ENCODE results near the gene PPARD.

DNA sequence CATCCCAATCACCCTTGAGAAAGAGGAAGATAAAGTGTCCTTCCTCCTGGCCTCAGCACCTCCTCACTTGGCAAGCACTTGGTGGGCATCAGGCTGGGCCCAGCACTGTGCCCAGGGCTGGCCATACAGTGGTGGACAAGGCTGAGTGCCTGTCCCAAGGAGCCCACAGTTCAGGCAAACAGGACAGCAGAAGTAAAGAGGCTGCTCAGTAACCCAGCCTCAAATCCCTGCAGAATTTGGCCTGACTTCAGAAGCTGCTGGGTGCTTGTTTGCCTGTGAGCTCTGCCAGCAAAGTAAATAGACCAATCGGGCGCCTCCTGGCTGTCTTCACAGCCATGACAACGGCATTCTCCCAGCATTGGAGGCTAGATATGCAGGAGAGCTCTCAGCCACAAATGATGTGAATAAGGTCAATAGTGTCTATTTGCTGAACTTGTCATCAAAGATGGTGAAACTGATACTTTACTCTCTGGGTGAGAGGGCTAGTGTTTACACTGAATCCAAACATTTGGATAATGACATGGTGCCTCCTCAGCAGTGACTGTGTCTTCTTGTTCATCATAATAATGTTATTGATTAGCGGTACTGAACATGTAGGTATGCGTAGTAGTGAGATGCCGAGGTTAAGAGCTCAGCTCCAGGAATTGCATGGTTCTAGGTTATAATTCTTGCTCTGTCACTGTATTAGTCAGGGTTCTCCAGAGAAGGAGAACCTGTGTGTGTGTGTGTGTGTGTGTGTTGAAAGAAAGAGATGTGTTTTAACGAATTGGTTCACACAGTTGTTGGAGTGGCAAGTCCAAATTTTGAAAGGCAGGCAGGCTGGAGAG, 72.9 kb downstream of the PPARD start:
- TF ChIP-seq, protein P1, sequence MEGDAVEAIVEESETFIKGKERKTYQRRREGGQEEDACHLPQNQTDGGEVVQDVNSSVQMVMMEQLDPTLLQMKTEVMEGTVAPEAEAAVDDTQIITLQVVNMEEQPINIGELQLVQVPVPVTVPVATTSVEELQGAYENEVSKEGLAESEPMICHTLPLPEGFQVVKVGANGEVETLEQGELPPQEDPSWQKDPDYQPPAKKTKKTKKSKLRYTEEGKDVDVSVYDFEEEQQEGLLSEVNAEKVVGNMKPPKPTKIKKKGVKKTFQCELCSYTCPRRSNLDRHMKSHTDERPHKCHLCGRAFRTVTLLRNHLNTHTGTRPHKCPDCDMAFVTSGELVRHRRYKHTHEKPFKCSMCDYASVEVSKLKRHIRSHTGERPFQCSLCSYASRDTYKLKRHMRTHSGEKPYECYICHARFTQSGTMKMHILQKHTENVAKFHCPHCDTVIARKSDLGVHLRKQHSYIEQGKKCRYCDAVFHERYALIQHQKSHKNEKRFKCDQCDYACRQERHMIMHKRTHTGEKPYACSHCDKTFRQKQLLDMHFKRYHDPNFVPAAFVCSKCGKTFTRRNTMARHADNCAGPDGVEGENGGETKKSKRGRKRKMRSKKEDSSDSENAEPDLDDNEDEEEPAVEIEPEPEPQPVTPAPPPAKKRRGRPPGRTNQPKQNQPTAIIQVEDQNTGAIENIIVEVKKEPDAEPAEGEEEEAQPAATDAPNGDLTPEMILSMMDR (IDR thresholded peaks at IDR 0.05; ENCODE audit: poor library complexity) = peak; percentile 71
- TF ChIP-seq EZH2 (IDR thresholded peaks at IDR 0.05; ENCODE audit: borderline replicate concordance) (no peak), EZH2phosphoT487 (IDR thresholded peaks at IDR 0.05; ENCODE audit: low read depth, severe bottlenecking, unreplicated experiment) (no peak)
